Activated CD4-positive, alpha-beta T cell treated with anti-CD3 and anti-CD28 coated beads, Interleukin-2, amount 10 ng/mL, durations not matched to agents 24 days and 14 days (primary cell): ENCODE results near the gene FBXL20. TPM values are rescaled to one million over a fixed set of nuclear protein-coding genes. Genes with fewer than 3 reads are reported as not detected.
"Not testable (repeated sequence)": the region's sequence is repeated elsewhere in the genome, so short reads cannot be mapped to it uniquely, and the experiment has no call there.

Source experiments
- DNase-seq: peaks from one replicate; pipeline ENCODE4 v3.0.0; 2022
- H3K27ac Mint-ChIP-seq: one replicate; pipeline ENCODE4 v1.8.0; 2022; ENCODE audit warnings: mild to moderate bottlenecking, mixed read lengths
- H3K27me3 Mint-ChIP-seq: one replicate; pipeline ENCODE4 v1.8.0; 2022; ENCODE audit warnings: mixed read lengths
- H3K36me3 Mint-ChIP-seq: one replicate; pipeline ENCODE4 v1.8.0; 2022; ENCODE audit warnings: low read depth, mild to moderate bottlenecking, mixed read lengths
- H3K4me1 Mint-ChIP-seq: one replicate; pipeline ENCODE4 v1.8.0; 2021; ENCODE audit warnings: mixed read lengths
- H3K4me3 Mint-ChIP-seq: one replicate; pipeline ENCODE4 v1.8.0; 2022; ENCODE audit warnings: mild to moderate bottlenecking, moderate library complexity, mixed read lengths
- H3K9me3 Mint-ChIP-seq: one replicate; pipeline ENCODE4 v1.8.0; 2021; ENCODE audit warnings: mixed read lengths
- intact Hi-C: fragments of 100-400 bp; cut with micrococcal nuclease; formaldehyde crosslinking; loops from one replicate; pipeline ENCODE4 v1.15.1; 2023
- total RNA-seq: library from RNA; stranded (reverse); gene quantifications from 2 replicates; pipeline ENCODE4 v1.2.3, GENCODE V29; 2022

FBXL20 gene
- total RNA-seq, 1 donor from 2014 or later = 20.8 TPM

- DNase-seq, H3K27me3 Mint-ChIP-seq, intact Hi-C loops, H3K4me3 Mint-ChIP-seq, H3K9me3 Mint-ChIP-seq, H3K36me3 Mint-ChIP-seq, H3K4me1 Mint-ChIP-seq, H3K27ac Mint-ChIP-seq: not testable (repeated sequence)
These were observed 67.2 kb downstream of the FBXL20 start for GRCh38 chr17:39334008-39334744.

- Mint-ChIP-seq H3K4me3 (no peak overlapping the region), H3K9me3 (no peaks in the 10 kb centered on the region), H3K27me3 (no peaks in the 10 kb centered on the region), H3K27ac (no peak overlapping the region), H3K36me3 (peaks cover 2% of the 10 kb centered on the region), H3K4me1 (no peaks in the 10 kb centered on the region)
- intact Hi-C loops = no loop called here
- no peak for DNase-seq
These were observed 69.3 kb downstream of the FBXL20 start for GRCh38 chr17:39332092-39332491.

GRCh38 chr17:39328815-39329214, 72.6 kb downstream of the FBXL20 start:
- no peak for DNase-seq
- intact Hi-C loops = no loop called here
- no peaks in the 10 kb centered on the region for H3K27me3 Mint-ChIP-seq

GRCh38 chr17:39327109-39327508, 74.3 kb downstream of the FBXL20 start:
- no peak for DNase-seq
- intact Hi-C loops = no loop called here
- Mint-ChIP-seq H3K4me3 (no peak overlapping the region), H3K36me3 (no peaks in the 10 kb centered on the region), H3K27ac (no peak overlapping the region), H3K9me3 (no peaks in the 10 kb centered on the region), H3K4me1 (no peaks in the 10 kb centered on the region), H3K27me3 (no peaks in the 10 kb centered on the region)

More at GRCh38 chr17:39328815-39329214, 72.6 kb downstream of the FBXL20 start:
- Mint-ChIP-seq H3K4me3 (no peak overlapping the region), H3K27ac (no peak overlapping the region), H3K4me1 (no peaks in the 10 kb centered on the region), H3K9me3 (no peaks in the 10 kb centered on the region), H3K36me3 (no peaks in the 10 kb centered on the region)

- no peaks in the 10 kb centered on the region for H3K27me3 Mint-ChIP-seq
- H3K4me3 Mint-ChIP-seq = no peak overlapping the region
- no peaks in the 10 kb centered on the region for H3K4me1 Mint-ChIP-seq
- no peak overlapping the region for H3K27ac Mint-ChIP-seq
- intact Hi-C loops = no loop called here
- H3K36me3 Mint-ChIP-seq = no peaks in the 10 kb centered on the region
- no peaks in the 10 kb centered on the region for H3K9me3 Mint-ChIP-seq
- no peak for DNase-seq
These were observed 75.7 kb downstream of the FBXL20 start for GRCh38 chr17:39325528-39326240.

GRCh38 chr17:39318636-39319035, 82.8 kb downstream of the FBXL20 start:
- no peak for DNase-seq
- H3K9me3 Mint-ChIP-seq = no peaks in the 10 kb centered on the region
- H3K27ac Mint-ChIP-seq = no peak overlapping the region

GRCh38 chr17:39306509-39307212, 94.8 kb downstream of the FBXL20 start:
- Mint-ChIP-seq H3K27me3 (no peaks in the 10 kb centered on the region), H3K9me3 (no peaks in the 10 kb centered on the region), H3K36me3 (peaks cover 3% of the 10 kb centered on the region), H3K27ac (no peak overlapping the region), H3K4me1 (no peaks in the 10 kb centered on the region), H3K4me3 (no peak overlapping the region)
- intact Hi-C loops = no loop called here
- no peak for DNase-seq

More at GRCh38 chr17:39318636-39319035, 82.8 kb downstream of the FBXL20 start:
- H3K27me3 Mint-ChIP-seq = no peaks in the 10 kb centered on the region
- intact Hi-C loops = no loop called here
- H3K36me3 Mint-ChIP-seq = no peaks in the 10 kb centered on the region
- H3K4me1 Mint-ChIP-seq = no peaks in the 10 kb centered on the region
- no peak overlapping the region for H3K4me3 Mint-ChIP-seq

- no peaks in the 10 kb centered on the region for H3K27me3 Mint-ChIP-seq
- no peak overlapping the region for H3K4me3 Mint-ChIP-seq
- H3K4me1 Mint-ChIP-seq = no peaks in the 10 kb centered on the region
- intact Hi-C loops = no loop called here
- no peak overlapping the region for H3K27ac Mint-ChIP-seq
- H3K36me3 Mint-ChIP-seq = peaks cover 3% of the 10 kb centered on the region
- DNase-seq = no peak
- H3K9me3 Mint-ChIP-seq = no peaks in the 10 kb centered on the region
These were observed 95.4 kb downstream of the FBXL20 start for GRCh38 chr17:39305978-39306377.

GRCh38 chr17:39304188-39304587, 97.2 kb downstream of the FBXL20 start:
- Mint-ChIP-seq H3K4me3 (no peak overlapping the region), H3K9me3 (no peaks in the 10 kb centered on the region), H3K27me3 (no peaks in the 10 kb centered on the region), H3K36me3 (peaks cover 3% of the 10 kb centered on the region), H3K27ac (no peak overlapping the region), H3K4me1 (no peaks in the 10 kb centered on the region)
- intact Hi-C loops = no loop called here
- DNase-seq = no peak

- no peak overlapping the region for H3K4me3 Mint-ChIP-seq
- H3K36me3 Mint-ChIP-seq = peaks cover 4% of the 10 kb centered on the region
- no peaks in the 10 kb centered on the region for H3K4me1 Mint-ChIP-seq
- H3K27ac Mint-ChIP-seq = no peak overlapping the region
- DNase-seq = no peak
- intact Hi-C loops = no loop called here
- no peaks in the 10 kb centered on the region for H3K9me3 Mint-ChIP-seq
- no peaks in the 10 kb centered on the region for H3K27me3 Mint-ChIP-seq
These were observed 107.4 kb downstream of the FBXL20 start for GRCh38 chr17:39294060-39294459.

GRCh38 chr17:39292546-39292945, 108.9 kb downstream of the FBXL20 start:
- H3K27ac Mint-ChIP-seq, H3K36me3 Mint-ChIP-seq, DNase-seq, H3K4me3 Mint-ChIP-seq, intact Hi-C loops, H3K4me1 Mint-ChIP-seq, H3K9me3 Mint-ChIP-seq, H3K27me3 Mint-ChIP-seq: not testable (repeated sequence)

- H3K9me3 Mint-ChIP-seq, H3K4me3 Mint-ChIP-seq, H3K4me1 Mint-ChIP-seq, H3K27ac Mint-ChIP-seq, intact Hi-C loops, H3K27me3 Mint-ChIP-seq, H3K36me3 Mint-ChIP-seq, DNase-seq: not testable (repeated sequence)
These were observed 114.9 kb downstream of the FBXL20 start for GRCh38 chr17:39286513-39286912.

- no peaks in the 10 kb centered on the region for H3K27me3 Mint-ChIP-seq
- no peak for DNase-seq
- no peak overlapping the region for H3K27ac Mint-ChIP-seq
- H3K36me3 Mint-ChIP-seq = no peaks in the 10 kb centered on the region
- H3K9me3 Mint-ChIP-seq = no peaks in the 10 kb centered on the region
- intact Hi-C loops = no loop called here
- H3K4me3 Mint-ChIP-seq = no peak overlapping the region
- H3K4me1 Mint-ChIP-seq = no peaks in the 10 kb centered on the region
These were observed 116.7 kb downstream of the FBXL20 start for GRCh38 chr17:39284685-39285084.

- intact Hi-C loops = no loop called here
These were observed 117.5 kb downstream of the FBXL20 start for GRCh38 chr17:39283896-39284295.

More at GRCh38 chr17:39283896-39284295, 117.5 kb downstream of the FBXL20 start:
- Mint-ChIP-seq H3K4me3 (no peak overlapping the region), H3K4me1 (no peaks in the 10 kb centered on the region), H3K27ac (no peak overlapping the region), H3K27me3 (no peaks in the 10 kb centered on the region), H3K36me3 (no peaks in the 10 kb centered on the region), H3K9me3 (no peaks in the 10 kb centered on the region)
- DNase-seq = no peak
